HepG2 (cell line): ENCODE data around the gene ABCG5. TPM values are rescaled to one million over a fixed set of nuclear protein-coding genes. Genes with fewer than 3 reads are reported as not detected.
A peak's percentile ranks its signal among the peaks of the same experiment; 100 is the strongest.

Source experiments
- ATAC-seq: fragments of 200-7000 bp; cut with Tn5 transposase; 3 replicates; pipeline ENCODE4 v1.9.1; 2020; ENCODE audit warnings: mild to moderate bottlenecking, moderate library complexity
- BruUV-seq: library from RNA; stranded (reverse); fragments of 400-500 nt; replicated peaks from 2 replicates; lab custom pipeline; 2021; lab: Mats Ljungman, UMichigan
- CTCF ChIA-PET: fragments of 300-600 bp; formaldehyde crosslinking; extraction: SDS; loops from one replicate; lab custom pipeline; 2021; ENCODE audit warnings: low total read pairs, inconsistent platforms, low intra/inter-chr PET ratio; lab: Yijun Ruan, JAX
- POLR2A ChIA-PET: fragments of 350-600 bp; sonication (Branson Sonifier 250); formaldehyde crosslinking; loops from one replicate; lab custom pipeline; 2020; ENCODE audit warnings: antibody characterized with exemption, inconsistent platforms; lab: Yijun Ruan, JAX
- DNase-seq: peaks from one replicate; pipeline ENCODE4 v3.0.0-alpha.2; 2015; ENCODE audit warnings: low spot score
- FAIRE-seq: peaks from 3 replicates; lab custom pipeline; 2011; peaks lifted over from hg19 to GRCh38; lab: Jason Lieb, UNC
- H2AFZ ChIP-seq: one replicate; pipeline ENCODE4 v1.6.1; 2011; ENCODE audit warnings: low read length, inconsistent platforms
- H3K27ac ChIP-seq: fragments of 300-600 bp; 3 replicates; pipeline ENCODE4 v1.8.0; 2011; ENCODE audit warnings: mixed run types, mild to moderate bottlenecking, mixed read lengths, low read length, inconsistent platforms; ENCODE audit not compliant: insufficient read depth; ENCODE audit errors: extremely low read length
- H3K27me3 ChIP-seq, 2 experiments: fragments of 200-600 bp in 1 of 2; 2 replicates in 1 of 2; 3 replicates in 1 of 2; pipeline versions ENCODE4 v1.6.0 to v1.8.0; 2011; ENCODE audit warnings: low read length in 2 of 2, mild to moderate bottlenecking in 2 of 2, moderate library complexity in 2 of 2, inconsistent platforms in 1 of 2; ENCODE audit not compliant: insufficient read depth in 2 of 2, control insufficient read depth in 1 of 2
- H3K36me3 ChIP-seq, 2 experiments: fragments of 200-600 bp in 1 of 2; replicated peaks in 1 of 2; 2 replicates in 1 of 2; 3 replicates in 1 of 2; pipeline versions ENCODE4 v1.5.1 to v1.8.0; 2011; ENCODE audit warnings: low read length in 2 of 2, inconsistent platforms in 1 of 2; ENCODE audit not compliant: insufficient read depth in 2 of 2, control insufficient read depth in 1 of 2
- H3K4me1 ChIP-seq: 2 replicates; pipeline ENCODE4 v1.5.1; 2012; ENCODE audit warnings: low read length, inconsistent platforms; ENCODE audit not compliant: insufficient read depth
- H3K4me2 ChIP-seq: 2 replicates; pipeline ENCODE4 v1.6.0; 2011; ENCODE audit warnings: low read depth, low read length, inconsistent platforms
- H3K4me3 ChIP-seq, 3 experiments: fragments of 200-600 bp in 1 of 3; sonication (generic), shearing (Covaris generic) in 1 of 3; replicated peaks in 1 of 3; 2 replicates each; pipeline ENCODE4 v1.5.1; 2011 to 2016; ENCODE audit warnings: low read length in 3 of 3, inconsistent platforms in 2 of 3, low read depth in 2 of 3, mild to moderate bottlenecking in 2 of 3, control low read depth in 1 of 3, mixed read lengths in 1 of 3; ENCODE audit not compliant: insufficient read depth in 1 of 3
- H3K79me2 ChIP-seq: one replicate; pipeline ENCODE4 v1.6.1; 2011; ENCODE audit warnings: low read length, inconsistent platforms; ENCODE audit not compliant: insufficient read depth
- H3K9ac ChIP-seq: 2 replicates; pipeline ENCODE4 v1.6.0; 2011; ENCODE audit warnings: mild to moderate bottlenecking, low read depth, low read length, inconsistent platforms; ENCODE audit not compliant: insufficient read depth
- H3K9me3 ChIP-seq: 2 replicates; pipeline ENCODE4 v1.5.1; 2012; ENCODE audit warnings: mild to moderate bottlenecking, low read length
- H4K20me1 ChIP-seq: 2 replicates; pipeline ENCODE4 v1.6.0; 2011; ENCODE audit warnings: inconsistent platforms, mild to moderate bottlenecking, low read length, moderate library complexity; ENCODE audit not compliant: insufficient read depth
- ARNT2 ChIP-seq: sonication (generic); formaldehyde crosslinking; IDR thresholded peaks from 2 replicates; pipeline ENCODE4 v1.8.0; 2022; ENCODE audit warnings: mild to moderate bottlenecking, low read depth, missing genetic modification reagents, moderate library complexity
- ASH2L ChIP-seq: fragments of 300-600, 200-600 bp; sonication (generic); IDR thresholded peaks from 2 replicates; pipeline ENCODE4 v1.7.0; 2017; ENCODE audit warnings: low read depth, mild to moderate bottlenecking, moderate library complexity, mixed read lengths, low read length; ENCODE audit not compliant: insufficient read length
- CBX2 ChIP-seq, 2 experiments: fragments of 200-600 bp in 1 of 2; sonication (generic); formaldehyde crosslinking in 1 of 2; IDR thresholded peaks; 2 replicates each; pipeline versions ENCODE4 v1.7.0 to v1.8.1; 2018 to 2022; ENCODE audit warnings: low read depth in 2 of 2, low read length in 1 of 2, mild to moderate bottlenecking in 1 of 2, missing genetic modification reagents in 1 of 2
- HDAC1 ChIP-seq: sonication (generic); formaldehyde crosslinking; IDR thresholded peaks from 2 replicates; pipeline ENCODE4 v1.5.1; 2020; ENCODE audit warnings: mild to moderate bottlenecking, missing genetic modification reagents
- KLF11 ChIP-seq: IDR thresholded peaks from 2 replicates; pipeline ENCODE4 v1.6.1; 2016; ENCODE audit warnings: missing compliant biosample characterization
- PAWR ChIP-seq: sonication (generic); formaldehyde crosslinking; IDR thresholded peaks from 2 replicates; pipeline ENCODE4 v1.4.0; 2020; ENCODE audit warnings: missing genetic modification reagents, mild to moderate bottlenecking, borderline replicate concordance
- RFX5 ChIP-seq: IDR thresholded peaks from 2 replicates; pipeline ENCODE4 v1.6.1; 2011; ENCODE audit warnings: low read depth, low read length, improper control_type of control experiment
- SMAD9 ChIP-seq: sonication (generic); formaldehyde crosslinking; IDR thresholded peaks from 2 replicates; pipeline ENCODE4 v1.5.1; 2020; ENCODE audit warnings: mild to moderate bottlenecking, missing genetic modification reagents
- SOX6 ChIP-seq, 2 experiments: fragments of 450-650 bp in 1 of 2; sonication (generic) in 1 of 2; formaldehyde crosslinking in 1 of 2; IDR thresholded peaks; 2 replicates each; pipeline versions ENCODE4 v1.4.0 to v1.6.1; 2017 to 2020; ENCODE audit warnings: antibody characterized with exemption in 1 of 2, mild to moderate bottlenecking in 1 of 2, missing genetic modification reagents in 1 of 2
- SRSF9 ChIP-seq: fragments of 200-400 bp; formaldehyde crosslinking; IDR thresholded peaks from 2 replicates; pipeline ENCODE4 v1.6.1; 2018; ENCODE audit warnings: borderline replicate concordance, mild to moderate bottlenecking, low read depth, low read length; ENCODE audit not compliant: insufficient read depth, poor library complexity, severe bottlenecking
- TARDBP ChIP-seq: sonication (generic); formaldehyde crosslinking; IDR thresholded peaks from 2 replicates; pipeline ENCODE4 v1.8.0; 2022; ENCODE audit warnings: mild to moderate bottlenecking, missing genetic modification reagents
- XBP1 ChIP-seq: sonication (generic); formaldehyde crosslinking; IDR thresholded peaks from 2 replicates; pipeline ENCODE4 v1.5.0; 2020; ENCODE audit warnings: missing genetic modification reagents
- ZFP36 ChIP-seq: fragments of 150-350 bp; IDR thresholded peaks from 2 replicates; pipeline ENCODE4 v1.6.1; 2018; ENCODE audit warnings: borderline replicate concordance, low read length, low read depth; ENCODE audit not compliant: partially characterized antibody
- ZNF17 ChIP-seq: sonication (generic); formaldehyde crosslinking; IDR thresholded peaks from 2 replicates; pipeline ENCODE4 v1.5.0; 2020; ENCODE audit warnings: mild to moderate bottlenecking, missing genetic modification reagents
- ZNF709 ChIP-seq: sonication (generic); formaldehyde crosslinking; IDR thresholded peaks from 2 replicates; pipeline ENCODE4 v1.5.0; 2020; ENCODE audit warnings: mild to moderate bottlenecking, missing genetic modification reagents
- ZNF883 ChIP-seq: sonication (generic); formaldehyde crosslinking; IDR thresholded peaks from 2 replicates; pipeline ENCODE4 v1.5.1; 2020; ENCODE audit warnings: mild to moderate bottlenecking, missing genetic modification reagents; ENCODE audit errors: not compliant biosample characterization
- WGBS: methylation state at CpG from one replicate; pipeline ENCODE4 v1.1.6; 2017; ENCODE audit warnings: low lambda C conversion rate; 5-methylcytosine and 5-hydroxymethylcytosine counted together
- in situ Hi-C: cut with HindIII; loops from 2 replicates; pipeline ENCODE4 v1.10.0; 2017; ENCODE audit warnings: low pct_unique_long_range_greater_than_20kb; ENCODE audit not compliant: extremely low pct_ligation_motif_present
- intact Hi-C: fragments of 100-400 bp; cut with micrococcal nuclease; formaldehyde crosslinking; loops from one replicate; pipeline ENCODE4 v1.10.0; 2022; ENCODE audit not compliant: unreplicated experiment
- polyA plus RNA-seq, 8 experiments: library from polyadenylated mRNA; depleted of rRNA in 3 of 8; stranded (reverse) in 7 of 8; unstranded in 1 of 8; fragments of >200 nt; fragmentation: Illumina TruSeq in 4 of 8; extraction: Trizol in 4 of 8; gene quantifications; 2 replicates each; pipeline versions ENCODE4 v1.2.1 to v1.2.3, GENCODE V29; 2011 to 2016; ENCODE audit warnings: low read depth in 4 of 8, missing spikeins in 1 of 8, mixed read lengths in 1 of 8; ENCODE audit not compliant: insufficient read depth in 1 of 8
- total RNA-seq, 5 experiments: library from RNA; depleted of rRNA; stranded (reverse); fragments of >200 nt; fragmentation: Illumina TruSeq; extraction: Trizol; gene quantifications; 2 replicates each; pipeline ENCODE4 v1.2.3, GENCODE V29; 2016; ENCODE audit warnings: low read depth in 1 of 5
- TF ChIP-seq, protein P1 (sequence below): sonication (generic); formaldehyde crosslinking; IDR thresholded peaks from 2 replicates; pipeline ENCODE4 v1.5.1; 2020; ENCODE audit warnings: mild to moderate bottlenecking, moderate library complexity, missing genetic modification reagents
- TF ChIP-seq, protein P2 (sequence below): sonication (generic); formaldehyde crosslinking; IDR thresholded peaks from 2 replicates; pipeline ENCODE4 v1.4.0; 2020; ENCODE audit warnings: missing genetic modification reagents
- TF ChIP-seq, protein P3 (sequence below): sonication (generic); formaldehyde crosslinking; IDR thresholded peaks from 2 replicates; pipeline ENCODE4 v1.4.0; 2020; ENCODE audit warnings: mild to moderate bottlenecking, missing genetic modification reagents

The ABCG5 gene
- total and polyA plus RNA-seq, 2 of the 13 experiments (the other 11 are each of a cell fraction or from before 2014, with no cell fraction given) = 15.1 to 39.0 TPM

DNA sequence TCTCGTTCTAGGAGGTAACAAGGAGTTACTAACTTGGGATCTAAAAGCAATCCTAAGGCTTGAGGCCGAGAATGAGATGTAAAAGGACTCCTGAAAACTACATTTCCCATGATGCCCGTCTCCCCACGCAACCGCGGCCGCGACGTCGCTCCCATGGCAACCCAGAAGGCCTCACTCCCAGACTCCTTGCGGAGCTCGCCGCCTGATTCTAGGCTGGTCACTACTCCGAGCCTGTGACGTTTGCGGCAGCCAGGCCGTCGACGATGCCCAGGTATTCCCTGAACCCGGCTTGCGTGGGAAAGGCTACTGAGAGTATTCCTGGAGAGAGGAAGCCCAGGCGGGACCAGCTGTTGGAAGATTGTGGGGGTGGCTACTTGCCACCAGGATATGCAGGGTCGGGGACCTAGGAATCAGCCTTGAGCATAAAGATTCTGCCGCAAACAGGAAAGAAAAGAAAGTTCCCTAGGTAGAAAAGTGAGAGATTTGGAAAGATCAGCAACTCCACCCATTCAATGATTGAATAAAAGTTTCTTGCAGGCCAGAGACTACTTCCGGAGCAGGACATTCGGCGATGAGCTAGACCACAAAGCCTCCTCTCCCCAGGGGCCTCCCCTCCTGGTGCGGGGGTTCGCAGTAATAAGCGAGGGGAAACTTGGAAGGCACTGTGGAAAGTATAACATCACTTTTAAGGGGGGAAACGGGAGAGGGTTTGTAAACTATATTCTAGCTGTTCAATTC lies 64.6 kb downstream of the ABCG5 start, which contains the start of gene DYNC2LI1 (continued):
- TF ChIP-seq KLF11 (CRISPR knock-in tag) (peak; percentile 62; the same call in 1 of the 2 replicates), RFX5 (peak; percentile 64), ARNT2 (CRISPR knock-in tag) (peak; percentile 91), SMAD9 (no peak), HDAC1 (CRISPR knock-in tag) (peak; percentile 95), ZNF883 (CRISPR knock-in tag) (peak; percentile 80)
- TF ChIP-seq, protein P1, sequence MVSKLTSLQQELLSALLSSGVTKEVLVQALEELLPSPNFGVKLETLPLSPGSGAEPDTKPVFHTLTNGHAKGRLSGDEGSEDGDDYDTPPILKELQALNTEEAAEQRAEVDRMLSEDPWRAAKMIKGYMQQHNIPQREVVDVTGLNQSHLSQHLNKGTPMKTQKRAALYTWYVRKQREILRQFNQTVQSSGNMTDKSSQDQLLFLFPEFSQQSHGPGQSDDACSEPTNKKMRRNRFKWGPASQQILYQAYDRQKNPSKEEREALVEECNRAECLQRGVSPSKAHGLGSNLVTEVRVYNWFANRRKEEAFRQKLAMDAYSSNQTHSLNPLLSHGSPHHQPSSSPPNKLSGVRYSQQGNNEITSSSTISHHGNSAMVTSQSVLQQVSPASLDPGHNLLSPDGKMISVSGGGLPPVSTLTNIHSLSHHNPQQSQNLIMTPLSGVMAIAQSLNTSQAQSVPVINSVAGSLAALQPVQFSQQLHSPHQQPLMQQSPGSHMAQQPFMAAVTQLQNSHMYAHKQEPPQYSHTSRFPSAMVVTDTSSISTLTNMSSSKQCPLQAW = peak; percentile 71; the same call in 1 of the 2 replicates
- TF ChIP-seq, protein P2, sequence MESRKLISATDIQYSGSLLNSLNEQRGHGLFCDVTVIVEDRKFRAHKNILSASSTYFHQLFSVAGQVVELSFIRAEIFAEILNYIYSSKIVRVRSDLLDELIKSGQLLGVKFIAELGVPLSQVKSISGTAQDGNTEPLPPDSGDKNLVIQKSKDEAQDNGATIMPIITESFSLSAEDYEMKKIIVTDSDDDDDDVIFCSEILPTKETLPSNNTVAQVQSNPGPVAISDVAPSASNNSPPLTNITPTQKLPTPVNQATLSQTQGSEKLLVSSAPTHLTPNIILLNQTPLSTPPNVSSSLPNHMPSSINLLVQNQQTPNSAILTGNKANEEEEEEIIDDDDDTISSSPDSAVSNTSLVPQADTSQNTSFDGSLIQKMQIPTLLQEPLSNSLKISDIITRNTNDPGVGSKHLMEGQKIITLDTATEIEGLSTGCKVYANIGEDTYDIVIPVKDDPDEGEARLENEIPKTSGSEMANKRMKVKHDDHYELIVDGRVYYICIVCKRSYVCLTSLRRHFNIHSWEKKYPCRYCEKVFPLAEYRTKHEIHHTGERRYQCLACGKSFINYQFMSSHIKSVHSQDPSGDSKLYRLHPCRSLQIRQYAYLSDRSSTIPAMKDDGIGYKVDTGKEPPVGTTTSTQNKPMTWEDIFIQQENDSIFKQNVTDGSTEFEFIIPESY (CRISPR knock-in tag) = peak; percentile 48; the same call in 1 of the 2 replicates

DNA sequence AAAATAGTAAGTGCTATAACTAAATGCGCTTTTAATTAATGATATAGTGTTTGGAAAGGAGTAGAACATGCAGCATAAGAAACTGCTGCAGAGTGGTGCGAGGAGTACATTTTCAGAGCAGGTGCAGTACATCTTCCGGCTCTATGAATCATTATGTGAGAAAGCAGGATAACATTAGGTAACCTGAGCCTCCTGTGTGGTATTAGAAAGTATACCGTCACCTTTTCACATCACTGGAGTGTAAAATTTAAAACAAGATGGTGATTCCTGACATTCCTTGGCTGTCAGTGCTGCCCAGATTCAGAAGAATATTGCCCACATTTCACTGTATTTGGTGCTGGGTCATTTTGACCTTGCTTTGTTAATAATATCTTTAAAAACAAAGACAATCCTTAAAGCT lies 72.6 kb downstream of the ABCG5 start:
- 85% methylated on average over 4 of the region's 4 CpGs for WGBS
- POLR2A ChIA-PET = no interaction called here
- intact Hi-C loops = no loop called here
- no peak overlapping the region for H2AFZ ChIP-seq
- CTCF ChIA-PET = no interaction called here
- H3K79me2 ChIP-seq = no peaks in the 10 kb centered on the region
- no peak overlapping the region for H3K4me3 ChIP-seq
- DNase-seq (no peak), ATAC-seq (no peak), FAIRE-seq (no peak)
- H3K4me2 ChIP-seq = no peak overlapping the region
- H3K9ac ChIP-seq = no peak overlapping the region
- no peaks in the 10 kb centered on the region for H3K27me3 ChIP-seq
- in situ Hi-C loops = no loop called here
- no peaks in the 10 kb centered on the region for H3K36me3 ChIP-seq
- H3K27ac ChIP-seq = no peak overlapping the region
- BruUV-seq = no TSS peak
- H3K4me1 ChIP-seq = 0 out of 2 replicates have a peak, but pooled peaks cover 5% of the 10 kb centered on the region
- no peaks in the 10 kb centered on the region for H4K20me1 ChIP-seq
- no peaks in the 10 kb centered on the region for H3K9me3 ChIP-seq
- TF ChIP-seq ZNF709 (no peak), ASH2L (no peak), PAWR (CRISPR knock-in tag) (no peak), TARDBP (CRISPR knock-in tag) (no peak), SOX6 (IDR thresholded peaks at IDR 0.05) (no peak), SOX6 (CRISPR knock-in tag; IDR thresholded peaks at IDR 0.05) (no peak), CBX2 (IDR thresholded peaks at IDR 0.05; ENCODE audit: low read depth, low read length) (no peak), CBX2 (CRISPR knock-in tag; IDR thresholded peaks at IDR 0.05; ENCODE audit: low read depth) (no peak), XBP1 (CRISPR knock-in tag) (no peak), SRSF9 (no peak), ZFP36 (no peak), ZNF17 (CRISPR knock-in tag) (no peak)
- TF ChIP-seq, protein P3, sequence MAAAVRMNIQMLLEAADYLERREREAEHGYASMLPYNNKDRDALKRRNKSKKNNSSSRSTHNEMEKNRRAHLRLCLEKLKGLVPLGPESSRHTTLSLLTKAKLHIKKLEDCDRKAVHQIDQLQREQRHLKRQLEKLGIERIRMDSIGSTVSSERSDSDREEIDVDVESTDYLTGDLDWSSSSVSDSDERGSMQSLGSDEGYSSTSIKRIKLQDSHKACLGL (CRISPR knock-in tag) = no peak
